ENCODE measurements around the gene LST1. TPM values are rescaled to one million over a fixed set of nuclear protein-coding genes. Genes with fewer than 3 reads are reported as not detected.

Gene LST1
- total RNA-seq, 4 donors from 2014 or later, result 1.6 to 22.3 (median 4.1) TPM; not detected in 1

GRCh38 chr6:31634969-31635575 lies 49.0 kb downstream of the LST1 start:
- Histone ChIP-seq H3K4me3 (no peak overlapping the region), H3K27me3 (no peaks in the 10 kb centered on the region), H3K9me3 (no peaks in the 10 kb centered on the region), H3K27ac (no peak overlapping the region), H3K4me1 (no peaks in the 10 kb centered on the region), H3K36me3 (peaks cover 0 to 96% of the 10 kb centered on the region in 2 donors)
- TF ChIP-seq CTCF (IDR thresholded peaks at IDR 0.05 in 4 of 5, conservative IDR thresholded peaks at IDR 0.05 in 1 of 5) (no peak), POLR2A (IDR thresholded peaks at IDR 0.05) (no peak)
- ATAC-seq, result no peak
- in situ Hi-C loops (cut with MboI; ENCODE audit: low sequenced_read_pairs in 4 of 4) (no loop called here), intact Hi-C loops (cut with DNase I; ENCODE audit: low total_unique reads) (no loop called here)
- DNase-seq, result no peak

- ATAC-seq, result no peak
- no peaks in the 10 kb centered on the region for H3K9me3 ChIP-seq
- in situ Hi-C loops (cut with MboI; ENCODE audit: low sequenced_read_pairs in 4 of 4), result no loop called here
These were observed 50.9 kb downstream of the LST1 start for GRCh38 chr6:31636698-31637596.

More at GRCh38 chr6:31636698-31637596, 50.9 kb downstream of the LST1 start:
- DNase-seq, result no peak
- no peak overlapping the region for H3K4me3 ChIP-seq
- H3K36me3 ChIP-seq, result peaks cover 7 to 96% of the 10 kb centered on the region in 2 donors
- no peaks in the 10 kb centered on the region for H3K4me1 ChIP-seq
- intact Hi-C loops (cut with DNase I; ENCODE audit: low total_unique reads), result no loop called here
- H3K27me3 ChIP-seq, result no peaks in the 10 kb centered on the region
- peak overlapping the region in 1 of 4 donors; percentile 31 for H3K27ac ChIP-seq
- TF ChIP-seq POLR2A (IDR thresholded peaks at IDR 0.05) (no peak), CTCF (IDR thresholded peaks at IDR 0.05 in 4 of 5, conservative IDR thresholded peaks at IDR 0.05 in 1 of 5) (no peak)

Small RNA genes within 50 kb of the gene (microRNA-seq; reads per million reads assigned to microRNA genes)
- 0 reads per million in 2 donors for gene MIR6832 (ENCODE audit: borderline replicate concordance in 2 of 2)

Other genes starting within 250 kb of the LST1 start
- 100 to 1,000 TPM; 182 to 300 (median 192) TPM for gene HLA-B, start 229.1 kb upstream of the LST1 start, total RNA-seq
- 1 to 10 TPM in 3 of 4 donors, under 1 TPM in 1; 0.17 to 7.8 (median 5.0) TPM for gene MICA, start 182.7 kb upstream of the LST1 start, total RNA-seq
- 1 to 10 TPM in 1 of 4 donors, under 1 TPM in 3; 0.20 to 1.2 (median 0.50) TPM for gene MICB, start 88.1 kb upstream of the LST1 start, total RNA-seq
- gene MCCD1, start 57.3 kb upstream of the LST1 start, total RNA-seq, result not detected
- 100 to 1,000 TPM; 107 to 198 (median 144) TPM for gene DDX39B, start 44.3 kb upstream of the LST1 start, total RNA-seq
- 1 to 10 TPM in 2 of 4 donors, under 1 TPM in 2; 0.46 to 1.8 (median 1.1) TPM for gene ATP6V1G2, start 39.7 kb upstream of the LST1 start, total RNA-seq
- gene NFKBIL1, start 38.7 kb upstream of the LST1 start, total RNA-seq, result 10 to 100 TPM; 17.6 to 21.7 (median 20.3) TPM
- not detected for gene LTA, start 14.0 kb upstream of the LST1 start, total RNA-seq
- under 1 TPM in 2 of 4 donors, not detected in 2; 0.23 to 0.87 TPM for gene TNF, start 10.7 kb upstream of the LST1 start, total RNA-seq
- not detected for gene LTB, start 3.9 kb upstream of the LST1 start, total RNA-seq
- gene NCR3, start 6.7 kb downstream of the LST1 start, total RNA-seq, result not detected
- 10 to 100 TPM in 1 of 4 donors, 1 to 10 TPM in 3; 4.3 to 11.0 (median 4.8) TPM for gene AIF1, start 29.0 kb downstream of the LST1 start, total RNA-seq
- 10 to 100 TPM; 38.9 to 67.7 (median 52.0) TPM for gene PRRC2A, start 34.4 kb downstream of the LST1 start, total RNA-seq
- 100 to 1,000 TPM; 305 to 509 (median 459) TPM for gene BAG6, start 66.4 kb downstream of the LST1 start, total RNA-seq
- 1 to 10 TPM; 1.8 to 7.9 (median 2.4) TPM for gene APOM, start 69.6 kb downstream of the LST1 start, total RNA-seq
- 10 to 100 TPM; 22.2 to 34.9 (median 26.8) TPM for gene C6orf47, start 74.5 kb downstream of the LST1 start, total RNA-seq
- gene GPANK1, start 78.7 kb downstream of the LST1 start, total RNA-seq, result 10 to 100 TPM; 17.3 to 29.8 (median 24.5) TPM
- 100 to 1,000 TPM; 185 to 251 (median 226) TPM for gene CSNK2B, start 79.8 kb downstream of the LST1 start, total RNA-seq
- 1 to 10 TPM in 1 of 4 donors, under 1 TPM in 2, not detected in 1; 0.19 to 2.7 (median 0.60) TPM for gene LY6G5B, start 83.7 kb downstream of the LST1 start, total RNA-seq
- 1 to 10 TPM in 2 of 4 donors, not detected in 2; 1.3 to 3.2 TPM for gene LY6G5C, start 94.8 kb downstream of the LST1 start, total RNA-seq
- gene ABHD16A, start 117.0 kb downstream of the LST1 start, total RNA-seq, result 10 to 100 TPM; 39.2 to 82.9 (median 57.5) TPM
- not detected for gene LY6G6F, start 120.6 kb downstream of the LST1 start, total RNA-seq
- gene LY6G6D, start 129.1 kb downstream of the LST1 start, total RNA-seq, result not detected
- not detected for gene LY6G6C, start 135.5 kb downstream of the LST1 start, total RNA-seq
- gene MPIG6B, start 137.1 kb downstream of the LST1 start, total RNA-seq, result not detected
- gene DDAH2, start 143.0 kb downstream of the LST1 start, total RNA-seq, result 10 to 100 TPM; 10.6 to 24.2 (median 15.4) TPM
- gene CLIC1, start 150.3 kb downstream of the LST1 start, total RNA-seq, result 10 to 100 TPM; 20.9 to 41.3 (median 26.3) TPM
- gene MSH5, start 153.7 kb downstream of the LST1 start, total RNA-seq, result 1 to 10 TPM in 3 of 4 donors, under 1 TPM in 1; 0.35 to 7.8 (median 1.6) TPM
- not detected for gene SAPCD1, start 176.4 kb downstream of the LST1 start, total RNA-seq
- gene VWA7, start 191.1 kb downstream of the LST1 start, total RNA-seq, result 1 to 10 TPM; 2.0 to 7.8 (median 4.7) TPM
- gene VARS1, start 209.5 kb downstream of the LST1 start, total RNA-seq, result 100 to 1,000 TPM in 1 of 4 donors, 10 to 100 TPM in 3; 39.2 to 102 (median 67.4) TPM
- gene LSM2, start 220.7 kb downstream of the LST1 start, total RNA-seq, result 10 to 100 TPM; 25.1 to 43.7 (median 32.9) TPM
- gene HSPA1L, start 229.0 kb downstream of the LST1 start, total RNA-seq, result 1 to 10 TPM; 1.1 to 7.1 (median 3.5) TPM
- 100 to 1,000 TPM in 2 of 4 donors, 10 to 100 TPM in 2; 85.8 to 205 (median 111) TPM for gene HSPA1A, start 229.3 kb downstream of the LST1 start, total RNA-seq
- 100 to 1,000 TPM in 2 of 4 donors, 10 to 100 TPM in 2; 71.5 to 178 (median 112) TPM for gene HSPA1B, start 241.5 kb downstream of the LST1 start, total RNA-seq

Data from gastrocnemius medialis (tissue), 4 donors.